Choroid plexus epithelial cell (primary cell): ENCODE results near the gene MAST2.
"Not testable (repeated sequence)": the region's sequence is repeated elsewhere in the genome, so short reads cannot be mapped to it uniquely, and the experiment has no call there.

Source experiments
- DNase-seq: peaks from one replicate; pipeline ENCODE4 v3.0.0-alpha.2; 2010; ENCODE audit warnings: low read depth
- H3K4me3 ChIP-seq: 2 replicates; pipeline ENCODE4 v1.5.1; 2011; ENCODE audit warnings: low read depth, mild to moderate bottlenecking, control low read depth, low read length, moderate library complexity
- TF ChIP-seq, protein P1 (sequence below): conservative IDR thresholded peaks from 2 replicates; pipeline ENCODE4 v1.5.1; 2011; ENCODE audit warnings: low read depth, mild to moderate bottlenecking, control low read depth, inconsistent platforms, low read length, moderate library complexity

Gene MAST2

GRCh38 chr1:45925728-45926287 lies 122.4 kb downstream of the MAST2 start:
- no peak for DNase-seq
- TF ChIP-seq, protein P1, sequence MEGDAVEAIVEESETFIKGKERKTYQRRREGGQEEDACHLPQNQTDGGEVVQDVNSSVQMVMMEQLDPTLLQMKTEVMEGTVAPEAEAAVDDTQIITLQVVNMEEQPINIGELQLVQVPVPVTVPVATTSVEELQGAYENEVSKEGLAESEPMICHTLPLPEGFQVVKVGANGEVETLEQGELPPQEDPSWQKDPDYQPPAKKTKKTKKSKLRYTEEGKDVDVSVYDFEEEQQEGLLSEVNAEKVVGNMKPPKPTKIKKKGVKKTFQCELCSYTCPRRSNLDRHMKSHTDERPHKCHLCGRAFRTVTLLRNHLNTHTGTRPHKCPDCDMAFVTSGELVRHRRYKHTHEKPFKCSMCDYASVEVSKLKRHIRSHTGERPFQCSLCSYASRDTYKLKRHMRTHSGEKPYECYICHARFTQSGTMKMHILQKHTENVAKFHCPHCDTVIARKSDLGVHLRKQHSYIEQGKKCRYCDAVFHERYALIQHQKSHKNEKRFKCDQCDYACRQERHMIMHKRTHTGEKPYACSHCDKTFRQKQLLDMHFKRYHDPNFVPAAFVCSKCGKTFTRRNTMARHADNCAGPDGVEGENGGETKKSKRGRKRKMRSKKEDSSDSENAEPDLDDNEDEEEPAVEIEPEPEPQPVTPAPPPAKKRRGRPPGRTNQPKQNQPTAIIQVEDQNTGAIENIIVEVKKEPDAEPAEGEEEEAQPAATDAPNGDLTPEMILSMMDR = no peak
- no peak overlapping the region for H3K4me3 ChIP-seq

GRCh38 chr1:45926330-45926729 lies 122.9 kb downstream of the MAST2 start:
- no peak for DNase-seq
- H3K4me3 ChIP-seq = no peak overlapping the region
- TF ChIP-seq, protein P1 = no peak

DNA sequence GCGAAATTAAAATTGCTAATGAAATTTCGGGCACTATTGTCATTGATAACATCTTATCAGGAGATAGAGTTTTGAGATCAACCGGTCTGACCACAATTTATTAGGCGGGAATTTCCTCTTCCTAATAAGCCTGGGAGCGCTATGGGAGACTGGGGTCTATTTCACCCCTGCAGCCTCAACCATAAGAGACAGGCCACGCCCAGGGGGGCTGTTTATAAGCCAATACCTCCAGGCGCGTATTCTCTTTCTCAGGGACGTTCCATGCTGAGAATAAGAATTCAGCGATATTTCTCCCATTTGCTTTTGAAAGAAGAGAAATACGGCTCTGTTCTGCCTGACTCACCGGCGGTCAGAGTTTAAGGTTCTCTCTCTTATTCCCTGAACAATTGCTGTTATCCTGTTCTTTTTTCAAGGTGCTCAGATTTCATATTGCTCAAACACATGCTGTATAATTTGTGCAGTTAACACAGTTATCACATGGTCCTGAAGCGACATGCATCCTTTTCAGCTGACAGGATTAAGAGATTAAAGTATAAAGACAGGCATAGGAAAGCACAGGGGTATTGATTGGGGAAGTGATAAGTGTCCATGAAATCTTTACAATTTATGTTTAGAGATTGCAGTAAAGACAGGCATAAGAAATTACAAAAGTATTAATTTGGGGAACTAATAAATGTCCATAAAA lies 124.0 kb downstream of the MAST2 start:
- not testable (repeated sequence) for DNase-seq, H3K4me3 ChIP-seq

DNA sequence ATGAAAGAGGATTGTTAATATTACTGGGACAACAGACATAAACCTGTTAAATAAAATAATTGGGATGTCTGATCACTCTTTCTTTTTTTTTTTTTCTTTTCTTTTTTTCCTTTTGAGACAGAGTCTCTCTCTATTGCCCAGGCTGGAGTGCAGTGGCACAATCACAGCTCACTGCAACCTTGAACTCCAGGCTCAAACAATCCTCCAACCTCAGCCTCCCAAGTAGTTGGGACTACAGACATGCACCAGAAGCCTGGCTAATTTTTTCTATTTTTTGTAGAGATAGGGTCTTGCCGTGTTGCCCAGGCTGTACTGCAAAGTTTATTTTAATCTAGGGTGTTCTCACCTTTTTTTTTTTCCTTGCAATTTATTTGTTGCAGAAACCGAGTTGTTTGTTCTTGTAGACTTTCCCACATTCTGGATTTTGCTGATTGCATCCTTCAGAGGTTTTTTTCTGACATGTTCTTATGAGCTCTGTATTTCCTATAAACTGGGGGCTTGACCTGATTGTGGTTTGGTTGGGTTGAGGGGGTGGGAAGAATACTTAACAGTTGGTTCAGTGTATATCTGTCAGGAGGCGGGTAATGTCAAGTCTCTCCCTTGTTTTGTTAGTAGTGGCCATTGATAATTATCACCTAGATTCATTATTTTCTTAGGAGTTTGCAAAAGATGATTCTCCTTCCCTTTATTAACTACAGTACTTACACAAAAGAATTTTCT lies 125.2 kb downstream of the MAST2 start:
- TF ChIP-seq, protein P1 = no peak
- DNase-seq = peak; percentile 56
- no peak overlapping the region for H3K4me3 ChIP-seq

GRCh38 chr1:45929257-45929687 lies 125.9 kb downstream of the MAST2 start:
- DNase-seq = peak; percentile 93
- H3K4me3 ChIP-seq = no peak overlapping the region
- TF ChIP-seq, protein P1 = no peak

DNA sequence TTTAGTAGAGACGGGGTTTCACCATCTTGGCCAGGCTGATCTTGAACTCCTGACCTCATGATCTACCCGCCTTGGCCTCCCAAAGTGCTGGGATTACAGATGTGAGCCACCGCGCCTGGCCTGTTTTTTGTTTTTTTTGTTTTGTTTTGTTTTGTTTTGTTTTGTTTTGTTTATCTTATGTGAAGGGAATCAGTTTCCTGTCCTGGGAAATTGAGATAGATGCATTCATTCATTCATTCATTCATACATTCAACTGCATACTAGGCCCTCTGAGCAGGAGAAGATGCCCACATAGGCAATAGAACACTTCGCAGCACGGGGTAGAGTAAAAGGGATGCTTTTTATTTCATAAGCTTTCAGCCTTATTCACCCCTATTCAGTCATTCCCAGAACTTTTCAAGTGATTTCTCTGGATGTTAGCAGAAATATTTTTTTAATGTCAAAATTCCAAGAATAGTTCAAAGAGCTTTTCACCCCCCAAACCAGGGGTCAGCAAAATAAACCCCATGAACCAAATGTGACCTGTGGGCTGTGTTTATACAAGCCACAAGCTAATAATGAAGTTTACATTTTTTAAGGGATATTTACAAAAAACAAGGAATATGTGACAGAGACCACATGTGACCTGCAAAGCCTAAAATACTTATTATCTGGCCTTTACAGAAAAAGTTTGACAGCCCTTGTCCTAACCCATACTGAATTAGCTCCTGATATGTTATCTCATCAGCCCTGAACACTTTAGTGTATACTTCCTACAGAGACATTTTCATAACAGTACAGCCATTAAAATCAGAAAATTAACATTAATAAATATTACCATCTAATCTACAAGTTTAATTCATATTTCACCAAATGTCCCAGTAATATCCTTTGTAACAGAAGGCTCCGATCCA lies 127.1 kb downstream of the MAST2 start:
- no peak overlapping the region for H3K4me3 ChIP-seq
- DNase-seq = no peak
- TF ChIP-seq, protein P1 = no peak

GRCh38 chr1:45932205-45932604 lies 128.8 kb downstream of the MAST2 start:
- H3K4me3 ChIP-seq, DNase-seq: not testable (repeated sequence)
